ENCODE data around the gene CRTAC1.
A peak's percentile ranks its signal among the peaks of the same experiment; 100 is the strongest.

Gene CRTAC1

GRCh38 chr10:98030093-98030821 is at the start of gene CRTAC1:
TSS of gene CRTAC1 (minus strand) at chr10:98030621. CDS start at chr10:98030472, 149 bp downstream.
- peak; percentile 60 for ATAC-seq
- TF ChIP-seq PPARA (CRISPR knock-in tag; IDR thresholded peaks at IDR 0.05; ENCODE audit: borderline replicate concordance) = no peak
- TF ChIP-seq TOX (CRISPR knock-in tag; IDR thresholded peaks at IDR 0.05; ENCODE audit: borderline replicate concordance) = no peak
- TF ChIP-seq BACH2 (CRISPR knock-in tag; IDR thresholded peaks at IDR 0.05; ENCODE audit: borderline replicate concordance) = no peak

GRCh38 chr10:98078774-98079173 is 48.4 kb upstream of the CRTAC1 start:
- ATAC-seq = no peak
- TF ChIP-seq, protein P1, sequence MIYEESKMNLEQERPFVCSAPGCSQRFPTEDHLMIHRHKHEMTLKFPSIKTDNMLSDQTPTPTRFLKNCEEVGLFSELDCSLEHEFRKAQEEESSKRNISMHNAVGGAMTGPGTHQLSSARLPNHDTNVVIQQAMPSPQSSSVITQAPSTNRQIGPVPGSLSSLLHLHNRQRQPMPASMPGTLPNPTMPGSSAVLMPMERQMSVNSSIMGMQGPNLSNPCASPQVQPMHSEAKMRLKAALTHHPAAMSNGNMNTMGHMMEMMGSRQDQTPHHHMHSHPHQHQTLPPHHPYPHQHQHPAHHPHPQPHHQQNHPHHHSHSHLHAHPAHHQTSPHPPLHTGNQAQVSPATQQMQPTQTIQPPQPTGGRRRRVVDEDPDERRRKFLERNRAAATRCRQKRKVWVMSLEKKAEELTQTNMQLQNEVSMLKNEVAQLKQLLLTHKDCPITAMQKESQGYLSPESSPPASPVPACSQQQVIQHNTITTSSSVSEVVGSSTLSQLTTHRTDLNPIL (CRISPR knock-in tag; IDR thresholded peaks at IDR 0.05; ENCODE audit: low read depth) = no peak
- TF ChIP-seq ARNTL (CRISPR knock-in tag; IDR thresholded peaks at IDR 0.05; ENCODE audit: borderline replicate concordance, low read depth) (no peak), ESRRG (CRISPR knock-in tag; IDR thresholded peaks at IDR 0.05) (no peak), GLIS3 (CRISPR knock-in tag; IDR thresholded peaks at IDR 0.05) (no peak), ZNF8 (CRISPR knock-in tag; IDR thresholded peaks at IDR 0.05) (no peak), ZC3H10 (CRISPR knock-in tag; IDR thresholded peaks at IDR 0.05) (no peak), ZFP30 (CRISPR knock-in tag; IDR thresholded peaks at IDR 0.05) (no peak), BACH2 (CRISPR knock-in tag; IDR thresholded peaks at IDR 0.05; ENCODE audit: borderline replicate concordance) (no peak), ZNF70 (CRISPR knock-in tag; IDR thresholded peaks at IDR 0.05) (no peak), OSR1 (CRISPR knock-in tag; IDR thresholded peaks at IDR 0.05) (no peak), PPARA (CRISPR knock-in tag; IDR thresholded peaks at IDR 0.05; ENCODE audit: borderline replicate concordance) (no peak), TOX (CRISPR knock-in tag; IDR thresholded peaks at IDR 0.05; ENCODE audit: borderline replicate concordance) (no peak), TSHZ2 (CRISPR knock-in tag; IDR thresholded peaks at IDR 0.05) (no peak), ISL1 (CRISPR knock-in tag; IDR thresholded peaks at IDR 0.05) (no peak)

- ATAC-seq = no peak
- no peak for TF ChIP-seq ARNTL (CRISPR knock-in tag; IDR thresholded peaks at IDR 0.05; ENCODE audit: borderline replicate concordance, low read depth)
Observed at GRCh38 chr10:98077223-98077622, 46.8 kb upstream of the CRTAC1 start.

- TF ChIP-seq TOX (CRISPR knock-in tag; IDR thresholded peaks at IDR 0.05; ENCODE audit: borderline replicate concordance) = no peak
- TF ChIP-seq POU6F1 (CRISPR knock-in tag; IDR thresholded peaks at IDR 0.05; ENCODE audit: borderline replicate concordance, low read depth) = no peak
- no peak for TF ChIP-seq ARNTL (CRISPR knock-in tag; IDR thresholded peaks at IDR 0.05; ENCODE audit: borderline replicate concordance, low read depth)
- TF ChIP-seq, protein P1 (CRISPR knock-in tag; IDR thresholded peaks at IDR 0.05; ENCODE audit: low read depth) = no peak
- TF ChIP-seq BACH2 (CRISPR knock-in tag; IDR thresholded peaks at IDR 0.05; ENCODE audit: borderline replicate concordance) = no peak
- TF ChIP-seq PPARA (CRISPR knock-in tag; IDR thresholded peaks at IDR 0.05; ENCODE audit: borderline replicate concordance) = no peak
- no peak for TF ChIP-seq ZC3H10 (CRISPR knock-in tag; IDR thresholded peaks at IDR 0.05)
- no peak for TF ChIP-seq ESRRG (CRISPR knock-in tag; IDR thresholded peaks at IDR 0.05)
- TF ChIP-seq GLIS3 (CRISPR knock-in tag; IDR thresholded peaks at IDR 0.05) = no peak
- no peak for TF ChIP-seq RARB (CRISPR knock-in tag; IDR thresholded peaks at IDR 0.05)
- TF ChIP-seq ZFP3 (CRISPR knock-in tag; IDR thresholded peaks at IDR 0.05) = no peak
- TF ChIP-seq ZNF565 (CRISPR knock-in tag; conservative IDR thresholded peaks at IDR 0.05; ENCODE audit: low read depth) = no peak
- TF ChIP-seq, protein P2, sequence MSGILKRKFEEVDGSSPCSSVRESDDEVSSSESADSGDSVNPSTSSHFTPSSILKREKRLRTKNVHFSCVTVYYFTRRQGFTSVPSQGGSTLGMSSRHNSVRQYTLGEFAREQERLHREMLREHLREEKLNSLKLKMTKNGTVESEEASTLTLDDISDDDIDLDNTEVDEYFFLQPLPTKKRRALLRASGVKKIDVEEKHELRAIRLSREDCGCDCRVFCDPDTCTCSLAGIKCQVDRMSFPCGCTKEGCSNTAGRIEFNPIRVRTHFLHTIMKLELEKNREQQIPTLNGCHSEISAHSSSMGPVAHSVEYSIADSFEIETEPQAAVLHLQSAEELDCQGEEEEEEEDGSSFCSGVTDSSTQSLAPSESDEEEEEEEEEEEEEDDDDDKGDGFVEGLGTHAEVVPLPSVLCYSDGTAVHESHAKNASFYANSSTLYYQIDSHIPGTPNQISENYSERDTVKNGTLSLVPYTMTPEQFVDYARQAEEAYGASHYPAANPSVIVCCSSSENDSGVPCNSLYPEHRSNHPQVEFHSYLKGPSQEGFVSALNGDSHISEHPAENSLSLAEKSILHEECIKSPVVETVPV (CRISPR knock-in tag; IDR thresholded peaks at IDR 0.05) = no peak
- TF ChIP-seq TSHZ2 (CRISPR knock-in tag; IDR thresholded peaks at IDR 0.05) = no peak
- no peak for TF ChIP-seq SNAI2 (CRISPR knock-in tag; IDR thresholded peaks at IDR 0.05)
- no peak for TF ChIP-seq TCF4 (CRISPR knock-in tag; IDR thresholded peaks at IDR 0.05; ENCODE audit: borderline replicate concordance)
- TF ChIP-seq ISL1 (CRISPR knock-in tag; IDR thresholded peaks at IDR 0.05) = no peak
- TF ChIP-seq ZNF8 (CRISPR knock-in tag; IDR thresholded peaks at IDR 0.05) = no peak
- no peak for TF ChIP-seq ZNF70 (CRISPR knock-in tag; IDR thresholded peaks at IDR 0.05)
- TF ChIP-seq CSDC2 (CRISPR knock-in tag; IDR thresholded peaks at IDR 0.05) = no peak
- no peak for ATAC-seq
Observed at GRCh38 chr10:98076086-98076485, 45.7 kb upstream of the CRTAC1 start.

All from SK-N-SH treated with all-trans-retinoic acid at 6 μM for 48 hours (cell line).